ENCODE results near the gene STARD13.

The STARD13 gene

DNA sequence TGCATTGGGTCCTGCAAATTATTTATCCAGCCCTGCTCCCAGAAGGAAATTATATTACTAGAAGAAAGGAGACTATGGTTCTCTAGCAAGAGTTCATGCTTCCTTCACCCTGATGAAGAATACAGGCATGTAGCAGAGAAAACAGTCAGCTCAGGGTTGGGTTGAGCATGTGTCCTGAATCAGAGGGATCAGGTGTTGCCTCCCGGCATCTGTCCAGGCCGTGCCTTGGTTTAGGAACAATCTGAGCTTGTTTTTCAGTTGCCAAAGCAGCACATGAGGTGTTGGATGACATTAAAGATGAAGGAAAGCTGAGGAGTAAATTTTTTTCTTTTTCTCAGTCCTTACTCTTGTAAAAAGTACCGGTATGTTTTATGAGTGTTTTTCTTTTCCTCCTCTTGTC is 207.3 kb downstream of the STARD13 start:
- no peak for DNase-seq

DNA sequence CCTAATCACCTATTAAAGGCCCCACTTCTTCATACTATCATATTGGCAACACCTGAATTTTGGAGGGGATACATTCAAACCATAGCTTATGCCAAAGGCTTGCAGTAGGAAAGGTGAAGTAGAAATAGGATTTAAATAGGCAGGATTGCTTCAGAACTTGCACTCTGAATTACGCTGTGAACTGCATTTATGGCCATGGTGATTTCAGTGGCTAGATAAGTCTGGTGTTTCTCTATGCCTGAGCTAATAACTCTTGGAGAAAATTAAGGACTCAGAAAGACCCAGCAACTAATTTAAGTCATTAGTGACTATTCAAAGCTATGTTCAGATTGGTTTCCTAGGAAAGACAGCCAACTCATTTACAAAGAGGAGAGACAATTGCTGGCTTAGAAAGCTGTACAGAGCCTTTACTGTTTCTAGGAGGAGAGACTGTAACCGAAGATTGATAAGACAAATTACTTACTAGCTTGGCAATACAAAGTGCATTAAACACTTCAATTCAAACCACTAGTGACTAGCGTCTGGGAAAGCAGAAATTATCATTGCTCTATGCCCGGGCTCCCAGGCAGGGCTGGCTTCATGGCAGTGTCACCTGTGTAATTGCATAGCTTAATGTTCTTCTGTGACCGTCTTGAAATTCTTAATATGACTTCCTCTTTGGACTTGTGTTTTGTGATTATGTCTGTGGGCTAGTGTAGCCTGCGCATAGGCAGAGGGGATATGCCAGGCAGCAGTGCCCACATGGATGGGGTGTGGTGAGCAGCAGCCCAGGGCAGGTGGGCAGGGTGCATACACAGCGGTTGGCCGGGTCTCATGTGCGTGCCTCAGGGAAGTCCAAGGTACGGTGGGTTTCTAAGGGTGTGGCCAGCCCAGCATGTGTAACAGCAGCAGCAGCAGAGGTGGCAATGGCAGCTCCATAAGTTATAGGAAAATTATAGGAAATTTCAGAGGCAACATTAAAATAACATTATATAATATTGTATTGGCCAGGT is 209.3 kb downstream of the STARD13 start:
- DNase-seq: no peak

GRCh38 chr13:33073338-33073737 is 212.2 kb downstream of the STARD13 start:
- DNase-seq: no peak

DNA sequence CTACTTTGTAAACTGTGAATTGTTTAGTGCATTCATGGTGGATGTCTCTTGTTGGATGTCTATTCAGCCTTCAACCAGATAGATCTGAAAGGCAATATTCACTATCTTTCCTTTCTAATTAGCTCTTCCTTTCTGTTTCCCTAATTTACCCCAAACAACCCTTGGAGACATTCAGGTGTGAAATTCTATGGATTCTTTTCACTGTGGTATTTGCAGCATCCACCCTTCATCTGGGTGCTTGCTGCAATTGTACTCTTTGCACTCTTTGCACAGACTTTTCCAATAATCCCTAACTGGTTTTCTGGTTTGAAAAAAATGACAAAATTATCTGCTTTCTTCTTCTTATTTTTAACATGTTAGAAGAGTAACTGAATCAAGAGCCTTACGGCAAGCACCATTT is 212.8 kb downstream of the STARD13 start:
- no peak for DNase-seq

DNA sequence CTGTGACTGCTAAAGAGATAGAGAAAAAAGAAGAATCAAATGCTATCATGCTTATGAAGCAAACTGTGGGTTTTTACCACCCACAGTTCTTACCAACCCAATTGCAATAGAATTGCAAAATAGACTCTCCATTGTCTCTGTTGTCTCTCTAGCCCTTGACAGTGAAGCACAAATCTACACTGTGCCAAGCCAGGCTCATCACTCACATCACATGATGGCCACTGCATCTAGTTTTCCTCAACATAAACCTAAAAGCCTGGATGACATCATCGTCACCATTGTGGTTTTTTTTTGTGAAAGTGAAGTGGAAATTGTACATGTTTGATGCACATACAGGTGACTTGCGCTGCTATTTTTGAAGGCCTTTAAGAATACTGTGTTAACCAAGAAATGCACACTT is 213.3 kb downstream of the STARD13 start:
- no peak for DNase-seq

DNA sequence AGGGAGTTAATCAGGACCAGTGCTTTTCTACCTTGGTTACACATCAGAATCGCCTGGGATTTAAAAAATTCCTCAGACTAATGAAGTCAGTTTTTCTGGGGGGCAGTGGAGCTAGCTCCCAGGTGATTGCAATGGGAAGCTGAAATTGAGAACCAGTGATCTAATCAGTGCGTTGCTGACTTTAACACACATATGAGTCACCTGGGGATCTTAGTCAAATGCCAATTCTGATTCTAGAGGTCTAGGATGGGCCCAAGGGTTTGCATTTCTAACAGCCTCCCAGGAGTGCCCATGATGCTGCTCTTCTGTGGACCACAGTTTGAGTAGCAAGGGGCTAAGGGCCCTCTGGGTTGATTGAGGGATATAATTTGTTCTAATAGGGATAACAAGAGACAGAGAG is 214.8 kb downstream of the STARD13 start:
- DNase-seq: no peak

DNA sequence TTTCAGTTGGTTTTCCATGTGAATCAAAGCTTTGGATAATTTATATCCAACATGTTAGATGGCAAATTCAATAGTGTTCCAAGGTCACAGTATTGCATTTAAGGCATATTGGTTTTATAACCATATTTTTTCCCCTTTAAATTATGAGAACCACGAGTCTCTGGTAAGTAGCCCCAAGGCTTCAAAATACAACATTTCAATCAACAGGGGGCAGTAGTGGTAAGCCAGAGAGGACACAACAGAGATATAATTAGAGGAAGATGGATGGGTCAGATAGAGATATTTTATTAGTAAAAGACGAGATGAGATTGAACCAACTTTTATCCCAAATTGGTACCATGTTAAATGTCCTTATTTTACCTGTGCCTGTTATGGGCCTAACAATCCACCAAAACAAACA is 216.2 kb downstream of the STARD13 start:
- no peak for DNase-seq

- DNase-seq: no peak
These were observed 219.2 kb downstream of the STARD13 start for GRCh38 chr13:33066329-33066728.

- no peak for DNase-seq
These were observed 224.7 kb downstream of the STARD13 start for GRCh38 chr13:33060815-33061214.

DNA sequence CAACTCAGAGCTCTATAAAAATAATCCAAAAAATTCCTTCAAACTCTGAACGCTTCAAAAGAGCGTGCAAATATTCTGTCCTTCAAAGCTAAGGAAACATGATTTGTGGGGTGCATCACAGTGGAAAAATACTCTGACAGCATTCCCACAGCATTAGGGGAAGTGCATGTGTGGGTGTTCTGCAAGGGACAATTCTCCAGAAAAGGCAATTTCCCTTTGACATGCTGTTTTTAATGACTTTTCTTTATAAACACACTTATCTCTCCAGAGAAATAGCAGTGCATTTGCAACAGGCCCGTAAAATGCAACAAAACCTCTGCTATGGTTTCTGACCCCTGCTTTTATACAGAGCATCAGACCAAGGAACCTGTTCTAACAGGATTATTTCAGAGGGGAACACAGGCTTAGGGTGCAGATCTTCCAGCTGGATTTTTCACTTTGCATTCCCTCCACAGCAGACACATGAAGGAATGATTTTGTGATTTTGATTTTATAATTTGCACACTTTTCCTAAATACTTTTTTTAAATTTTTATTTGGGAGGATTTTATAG is 226.7 kb downstream of the STARD13 start:
- DNase-seq: no peak

DNA sequence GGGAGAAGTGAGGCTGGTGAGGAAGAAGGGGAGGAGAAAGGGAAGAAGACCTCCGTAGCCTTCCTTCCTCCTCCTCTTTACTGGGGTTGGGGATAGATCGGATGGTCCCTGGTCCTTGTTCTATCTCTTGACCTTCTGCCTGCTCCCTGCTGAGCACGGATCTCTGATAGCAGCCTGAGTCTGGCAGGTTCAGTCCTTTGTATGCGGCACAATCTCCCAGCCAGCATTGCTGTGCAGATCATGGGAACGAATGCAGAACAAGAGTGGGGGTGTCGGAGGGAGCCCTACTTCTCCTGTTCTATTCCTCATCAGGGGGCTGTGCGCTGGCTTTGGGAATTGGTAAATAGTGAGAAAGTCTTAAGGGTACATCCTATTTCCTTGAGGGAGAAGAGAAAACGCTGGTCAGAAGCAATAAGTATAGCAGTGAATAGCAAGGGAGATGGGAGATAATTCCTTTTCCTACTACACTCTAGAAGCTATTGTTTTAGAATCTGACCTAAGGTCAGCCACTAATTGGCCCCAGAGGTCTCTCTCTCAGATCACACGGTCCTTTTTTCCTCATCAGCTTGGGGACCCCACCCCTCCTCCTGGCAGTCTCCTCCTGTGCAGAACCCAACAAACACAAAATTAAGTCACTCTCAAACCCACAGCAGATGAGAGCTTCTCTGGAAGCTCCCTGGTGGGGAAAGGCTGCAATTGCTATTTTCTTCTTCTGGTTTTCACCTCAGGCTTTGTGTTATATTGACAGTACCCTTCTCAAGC is 228.4 kb downstream of the STARD13 start:
- DNase-seq: peak; percentile 18

DNA sequence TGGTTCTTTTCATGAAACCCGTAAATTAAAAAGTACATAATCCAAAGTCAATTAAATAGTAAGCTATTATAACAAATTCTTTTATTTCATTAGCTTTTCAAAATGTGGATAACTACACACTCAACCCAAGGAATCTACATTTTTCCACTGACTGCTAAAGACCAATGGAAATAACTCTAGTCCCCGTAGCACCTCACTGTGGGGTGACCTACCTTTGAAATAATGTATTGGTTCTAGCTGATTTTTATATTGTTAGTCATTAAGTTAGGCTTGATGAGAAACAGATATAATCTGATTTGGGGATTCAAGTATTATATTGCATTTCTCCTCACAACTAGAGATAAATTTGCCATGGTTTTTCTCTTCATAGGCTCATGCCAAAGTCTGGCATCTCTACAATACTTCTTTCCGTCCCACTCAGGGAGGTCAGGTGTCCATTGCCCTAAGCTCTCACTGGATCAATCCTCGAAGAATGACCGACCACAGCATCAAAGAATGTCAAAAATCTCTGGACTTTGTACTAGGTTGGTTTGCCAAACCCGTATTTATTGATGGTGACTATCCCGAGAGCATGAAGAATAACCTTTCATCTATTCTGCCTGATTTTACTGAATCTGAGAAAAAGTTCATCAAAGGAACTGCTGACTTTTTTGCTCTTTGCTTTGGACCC is 232.0 kb downstream of the STARD13 start:
- peak; percentile 5 for DNase-seq

All from fibroblast of skin of scalp (primary cell).